H1 (cell line): Measurements from ENCODE around the gene FLNC. TPM values are rescaled to one million over a fixed set of nuclear protein-coding genes. Genes with fewer than 3 reads are reported as not detected.

Experiments
- CTCF ChIA-PET: fragments of 300-600 bp; sonication (Branson Sonifier 250); formaldehyde crosslinking; loops from one replicate; lab custom pipeline; 2021; ENCODE audit not compliant: partially characterized antibody; lab: Charles Lee
- POLR2A ChIA-PET: fragments of 300-600 bp; sonication (Branson Sonifier 250); formaldehyde crosslinking; loops from one replicate; lab custom pipeline; 2021; ENCODE audit warnings: inconsistent platforms; ENCODE audit not compliant: partially characterized antibody; lab: Charles Lee
- DNase-seq, 2 experiments: peaks; one replicate each; pipeline versions ENCODE4 v3.0.0 to v3.0.0-alpha.2; 2010 to 2022; ENCODE audit warnings: low spot score in 2 of 2, low read depth in 1 of 2, mixed read lengths in 1 of 2
- FAIRE-seq: peaks from 2 replicates; lab custom pipeline; 2011; peaks lifted over from hg19 to GRCh38; lab: Jason Lieb, UNC
- H2AFZ ChIP-seq: 2 replicates; pipeline ENCODE4 v1.8.1; 2012; ENCODE audit warnings: low read length, inconsistent platforms
- H2AK5ac ChIP-seq: 2 replicates; pipeline ENCODE4 v1.6.1; 2013; ENCODE audit warnings: low read depth, low read length
- H2BK120ac ChIP-seq: replicated peaks from 2 replicates; pipeline ENCODE3; 2013; ENCODE audit warnings: low read depth, low read length, inconsistent platforms
- H2BK12ac ChIP-seq: 2 replicates; pipeline ENCODE4 v1.6.1; 2013; ENCODE audit warnings: low read depth, low read length
- H2BK15ac ChIP-seq: 2 replicates; pipeline ENCODE4 v1.6.1; 2013; ENCODE audit warnings: low read length
- H2BK20ac ChIP-seq: 2 replicates; pipeline ENCODE4 v1.6.1; 2013; ENCODE audit warnings: low read length
- H2BK5ac ChIP-seq: 2 replicates; pipeline ENCODE4 v1.6.1; 2013; ENCODE audit warnings: low read depth, low read length
- H3K14ac ChIP-seq: 2 replicates; pipeline ENCODE4 v1.6.1; 2013; ENCODE audit warnings: inconsistent platforms; ENCODE audit not compliant: insufficient read length
- H3K18ac ChIP-seq: 2 replicates; pipeline ENCODE4 v1.6.1; 2013; ENCODE audit warnings: low read length; ENCODE audit errors: extremely low read depth
- H3K23ac ChIP-seq: 2 replicates; pipeline ENCODE4 v1.6.1; 2013; ENCODE audit warnings: inconsistent platforms; ENCODE audit not compliant: insufficient read length
- H3K23me2 ChIP-seq: 2 replicates; pipeline ENCODE4 v1.6.1; 2013; ENCODE audit warnings: low read depth, low read length
- H3K27ac ChIP-seq: 2 replicates; pipeline ENCODE4 v1.6.1; 2011; ENCODE audit warnings: low read depth, low read length, inconsistent platforms
- H3K27me3 ChIP-seq, 4 experiments: replicated peaks in 1 of 4; 1 replicate in 1 of 4; 2 replicates in 3 of 4; pipeline versions ENCODE4 v1.6.1 to v1.8.1; 2011 to 2013; ENCODE audit warnings: low read length in 3 of 4, mild to moderate bottlenecking in 3 of 4, inconsistent platforms in 2 of 4, mixed read lengths in 2 of 4, moderate library complexity in 1 of 4; ENCODE audit not compliant: control insufficient read depth in 3 of 4, insufficient read depth in 3 of 4; ENCODE audit errors: extremely low read depth in 1 of 4
- H3K36me3 ChIP-seq, 4 experiments: 2 replicates each; pipeline versions ENCODE4 v1.6.1 to v1.8.1; 2011 to 2013; ENCODE audit warnings: mild to moderate bottlenecking in 4 of 4, low read length in 3 of 4, moderate library complexity in 2 of 4, control low read depth in 1 of 4, inconsistent platforms in 1 of 4; ENCODE audit not compliant: insufficient read depth in 4 of 4, control insufficient read depth in 2 of 4
- H3K4ac ChIP-seq: replicated peaks from 2 replicates; pipeline ENCODE3; 2013; ENCODE audit warnings: low read length, low read depth, mixed read lengths, inconsistent platforms; ENCODE audit not compliant: insufficient read length
- H3K4me1 ChIP-seq, 4 experiments: replicated peaks in 1 of 4; 1 replicate in 1 of 4; 2 replicates in 3 of 4; pipeline versions ENCODE4 v1.6.1 to v1.8.1; 2011 to 2013; ENCODE audit warnings: low read length in 3 of 4, inconsistent platforms in 2 of 4, mixed read lengths in 1 of 4; ENCODE audit not compliant: insufficient read depth in 4 of 4, control insufficient read depth in 3 of 4
- H3K4me2 ChIP-seq, 2 experiments: 2 replicates each; pipeline versions ENCODE4 v1.6.1 to v1.8.1; 2011 to 2013; ENCODE audit warnings: low read depth in 2 of 2, low read length in 2 of 2, control low read depth in 1 of 2, inconsistent platforms in 1 of 2, mild to moderate bottlenecking in 1 of 2; ENCODE audit not compliant: insufficient read depth in 1 of 2
- H3K4me3 ChIP-seq, 4 experiments: fragments of 200-600, 300-600 bp in 1 of 4; sonication (generic), shearing (Covaris generic), sonication (Bioruptor Twin) in 1 of 4; 2 replicates each; pipeline versions ENCODE4 v1.5.1 to v1.8.1; 2011 to 2016; ENCODE audit warnings: low read length in 4 of 4, low read depth in 3 of 4, control low read depth in 2 of 4, inconsistent platforms in 2 of 4, mild to moderate bottlenecking in 2 of 4, mixed read lengths in 1 of 4, moderate library complexity in 1 of 4; ENCODE audit not compliant: insufficient read depth in 2 of 4; ENCODE audit errors: extremely low read depth in 1 of 4
- H3K56ac ChIP-seq: replicated peaks from 2 replicates; pipeline ENCODE3; 2013; ENCODE audit warnings: low read depth, mild to moderate bottlenecking, mixed read lengths, low read length, inconsistent platforms; ENCODE audit not compliant: insufficient read length
- H3K79me1 ChIP-seq: 2 replicates; pipeline ENCODE4 v1.6.1; 2013; ENCODE audit warnings: low read depth, low read length, control low read depth
- H3K79me2 ChIP-seq, 2 experiments: 2 replicates each; pipeline versions ENCODE4 v1.6.1 to v1.8.1; 2012 to 2013; ENCODE audit warnings: low read length in 2 of 2, mild to moderate bottlenecking in 2 of 2, inconsistent platforms in 1 of 2; ENCODE audit not compliant: insufficient read depth in 2 of 2, control insufficient read depth in 1 of 2
- H3K9ac ChIP-seq, 4 experiments: replicated peaks in 1 of 4; 1 replicate in 1 of 4; 2 replicates in 3 of 4; pipeline versions ENCODE4 v1.6.1 to v1.8.1; 2011 to 2013; ENCODE audit warnings: low read depth in 3 of 4, low read length in 3 of 4, control low read depth in 2 of 4, mild to moderate bottlenecking in 2 of 4, moderate library complexity in 2 of 4, inconsistent platforms in 1 of 4; ENCODE audit errors: extremely low read depth in 1 of 4
- H3K9me3 ChIP-seq, 2 experiments: 2 replicates each; pipeline versions ENCODE4 v1.6.1 to v1.8.1; 2012 to 2013; ENCODE audit warnings: mild to moderate bottlenecking in 2 of 2, moderate library complexity in 2 of 2, control low read depth in 1 of 2, inconsistent platforms in 1 of 2, low read depth in 1 of 2, low read length in 1 of 2, mixed read lengths in 1 of 2; ENCODE audit not compliant: insufficient read depth in 2 of 2
- H4K20me1 ChIP-seq, 2 experiments: replicated peaks in 1 of 2; 2 replicates each; pipeline versions ENCODE3 to v1.8.1; 2011 to 2013; ENCODE audit warnings: inconsistent platforms in 2 of 2, low read length in 2 of 2, mild to moderate bottlenecking in 1 of 2; ENCODE audit not compliant: insufficient read depth in 2 of 2, control insufficient read depth in 1 of 2
- H4K5ac ChIP-seq: 2 replicates; pipeline ENCODE4 v1.6.1; 2013; ENCODE audit warnings: low read length, low read depth, mixed read lengths, inconsistent platforms; ENCODE audit not compliant: insufficient read length
- H4K8ac ChIP-seq: 2 replicates; pipeline ENCODE4 v1.8.0; 2013; ENCODE audit warnings: mild to moderate bottlenecking, moderate library complexity, low read length, inconsistent platforms; ENCODE audit not compliant: insufficient read depth; ENCODE audit errors: extremely low read depth
- H4K91ac ChIP-seq: replicated peaks from 2 replicates; pipeline ENCODE3; 2013; ENCODE audit warnings: low read length, mixed read lengths, inconsistent platforms; ENCODE audit not compliant: insufficient read length
- ATF3 ChIP-seq: IDR thresholded peaks from 2 replicates; pipeline ENCODE4 v1.6.1; 2011; ENCODE audit warnings: low read depth, mild to moderate bottlenecking, low read length; ENCODE audit not compliant: insufficient read depth
- CBX8 ChIP-seq: fragments of 300-800, 300-1000 bp; sonication (generic); IDR thresholded peaks from 2 replicates; pipeline ENCODE4 v1.7.1; 2016; ENCODE audit warnings: low read depth, low read length, borderline replicate concordance
- EP300 ChIP-seq, 2 experiments: IDR thresholded peaks; 1 replicate in 1 of 2; 2 replicates in 1 of 2; pipeline ENCODE4 v1.6.1; 2011 to 2012; ENCODE audit warnings: low read depth in 2 of 2, low read length in 2 of 2, mild to moderate bottlenecking in 2 of 2, borderline replicate concordance in 1 of 2, inconsistent platforms in 1 of 2, moderate library complexity in 1 of 2
- HDAC6 ChIP-seq: IDR thresholded peaks from one replicate; pipeline ENCODE4 v1.7.1; 2012; ENCODE audit warnings: low read depth, mild to moderate bottlenecking, inconsistent platforms, low read length, moderate library complexity
- POU5F1 ChIP-seq: IDR thresholded peaks from 2 replicates; pipeline ENCODE4 v1.6.1; 2011; ENCODE audit warnings: low read depth, mild to moderate bottlenecking, low read length, moderate library complexity
- SUZ12 ChIP-seq: fragments of 200-600 bp; sonication (generic); IDR thresholded peaks from 2 replicates; pipeline ENCODE4 v1.6.1; 2012; ENCODE audit warnings: mild to moderate bottlenecking, inconsistent platforms, low read length, moderate library complexity, mixed read lengths
- YY1 ChIP-seq: IDR thresholded peaks from 2 replicates; pipeline ENCODE4 v1.6.1; 2011; ENCODE audit warnings: low read depth, mild to moderate bottlenecking, low read length
- WGBS, 2 experiments: shearing (Covaris generic) in 1 of 2; methylation state at CpG; one replicate each; pipeline versions ENCODE4 v1.1.6 to v1.1.7; 2013 to 2015; ENCODE audit warnings: low lambda C conversion rate in 2 of 2, mixed read lengths in 2 of 2, inconsistent platforms in 1 of 2, low coverage in 1 of 2, missing lambda C conversion rate in 1 of 2; ENCODE audit not compliant: insufficient replicate concordance in 2 of 2, insufficient coverage in 1 of 2, insufficient read length in 1 of 2; ENCODE audit errors: extremely low coverage in 1 of 2, missing lambda C conversion rate in 1 of 2; 5-methylcytosine and 5-hydroxymethylcytosine counted together
- polyA plus RNA-seq, 7 experiments: library from polyadenylated mRNA; depleted of rRNA in 3 of 7; stranded (reverse) in 5 of 7; unstranded in 2 of 7; fragments of >200 nt in 5 of 7; fragments of 200-250 nt in 2 of 7; gene quantifications; 1 replicate in 5 of 7; 2 replicates in 1 of 7; 4 replicates in 1 of 7; pipeline versions ENCODE4 v1.2.1 to v1.2.3, GENCODE V29; 2011 to 2013; ENCODE audit warnings: missing spikeins in 2 of 7, mixed read lengths in 2 of 7
- total RNA-seq: library from RNA; stranded (reverse); fragmentation: NEBNext Ultra II Directional; extraction: Animal tissue kit (Norgen Biotek cat#: 25700); gene quantifications from 2 replicates; pipeline ENCODE4 v1.2.1, GENCODE V29; 2021
- TF ChIP-seq, protein P1 (sequence below), 3 experiments: IDR thresholded peaks; 1 replicate in 2 of 3; 2 replicates in 1 of 3; pipeline versions ENCODE4 v1.5.1 to v1.6.1; 2011; ENCODE audit warnings: low read length in 3 of 3, mild to moderate bottlenecking in 3 of 3, inconsistent platforms in 2 of 3, low read depth in 1 of 3, moderate library complexity in 1 of 3; ENCODE audit not compliant: insufficient read depth in 1 of 3; ENCODE audit errors: control extremely low read depth in 1 of 3

The FLNC gene
- total and polyA plus RNA-seq, 2 of the 8 experiments (the other 6 are each of a cell fraction or from before 2014, with no cell fraction given): 1.9 to 10.7 TPM

DNA sequence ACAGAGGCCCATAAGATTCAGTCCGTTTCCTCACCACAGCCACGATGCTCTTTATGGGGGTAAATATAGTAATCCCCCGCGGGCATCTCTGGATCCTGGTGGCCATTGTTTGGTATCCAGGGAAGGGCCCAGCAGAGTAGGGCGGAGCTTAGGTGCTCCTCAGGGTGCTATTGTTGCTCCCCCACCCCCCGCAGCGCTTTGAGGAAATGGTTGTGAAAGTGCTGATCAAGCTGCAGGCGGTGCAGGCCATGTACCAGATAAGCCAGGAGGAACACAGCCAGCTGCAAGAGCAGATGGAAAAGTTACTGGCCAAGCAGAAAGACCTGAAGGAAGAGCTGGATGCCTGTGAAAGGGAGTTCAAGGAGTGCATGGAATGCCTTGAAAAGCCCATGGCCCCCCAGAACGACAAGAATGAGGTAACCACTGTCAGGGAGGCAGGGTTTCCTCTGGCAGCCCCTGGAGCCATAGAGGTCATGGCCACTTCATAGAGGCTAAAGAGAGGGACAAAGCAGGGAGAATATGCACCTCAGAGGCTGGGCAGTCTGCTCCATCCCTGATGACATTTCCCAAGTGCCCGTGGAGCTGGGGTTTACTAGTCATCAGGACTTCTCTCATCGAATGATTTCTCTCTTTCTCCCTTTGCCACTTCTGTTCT, 17.6 kb upstream of the FLNC start:
- no peak overlapping the region for H3K4me3 ChIP-seq
- no peak overlapping the region for H2AFZ ChIP-seq
- H2BK20ac ChIP-seq: no peak overlapping the region
- H4K5ac ChIP-seq: no peak overlapping the region
- no peaks in the 10 kb centered on the region for H3K79me2 ChIP-seq
- peak overlapping the region; percentile 25 for H4K91ac ChIP-seq
- no peaks in the 10 kb centered on the region for H3K9me3 ChIP-seq
- H3K4ac ChIP-seq: no peak overlapping the region
- H3K79me1 ChIP-seq: no peaks in the 10 kb centered on the region
- H2BK120ac ChIP-seq: no peak overlapping the region
- no peak overlapping the region for H3K14ac ChIP-seq
- 0 out of 2 replicates have a peak overlapping the region, but pooled peaks have one; percentile 10 for H3K18ac ChIP-seq
- H4K20me1 ChIP-seq: peaks cover 0 to 2% of the 10 kb centered on the region in 2 experiments
- H2AK5ac ChIP-seq: no peak overlapping the region
- H3K27ac ChIP-seq: no peak overlapping the region
- ChIA-PET POLR2A (interaction anchor here (1.0 to 2.4 kb wide), 7 partner anchors 10 to 55 kb away, joined by 3 to 9 read pairs (median 4); no protein-coding TSS in a partner anchor), CTCF (interaction anchor here (1.0 to 2.4 kb wide), 9 partner anchors 13 to 142 kb away, joined by 3 to 10 read pairs (median 4); partner anchors contain the start of gene CCDC136)
- H3K23ac ChIP-seq: no peak overlapping the region
- no peaks in the 10 kb centered on the region for H3K23me2 ChIP-seq
- peaks cover 0 to 34% (median 6%) of the 10 kb centered on the region in 4 experiments; a peak in 4 of 8 replicates for H3K36me3 ChIP-seq
- H4K8ac ChIP-seq: no peak overlapping the region; the same call in 1 of the 2 replicates
- 0 out of 2 replicates have a peak overlapping the region, but pooled peaks have one; percentile 9 for H2BK12ac ChIP-seq
- no peak for DNase-seq
- no peak overlapping the region for H2BK15ac ChIP-seq
- 70% methylated on average over 11 of the region's 11 CpGs; no CpG with 5 or more reads in 1 of the 2 experiments for WGBS, 2 experiments
- H3K9ac ChIP-seq: no peak overlapping the region
- H3K4me1 ChIP-seq: peaks cover 3 to 9% (median 4%) of the 10 kb centered on the region in 4 experiments; a peak in 6 of 7 replicates
- H3K27me3 ChIP-seq: no peaks in the 10 kb centered on the region
- peak overlapping the region; percentile 12 to 22; a peak in 1 of 4 replicates for H3K4me2 ChIP-seq
- H3K56ac ChIP-seq: no peak overlapping the region
- H2BK5ac ChIP-seq: no peak overlapping the region
- FAIRE-seq: no peak
- no peak for TF ChIP-seq SUZ12
- no peak for TF ChIP-seq HDAC6
- TF ChIP-seq, protein P1, sequence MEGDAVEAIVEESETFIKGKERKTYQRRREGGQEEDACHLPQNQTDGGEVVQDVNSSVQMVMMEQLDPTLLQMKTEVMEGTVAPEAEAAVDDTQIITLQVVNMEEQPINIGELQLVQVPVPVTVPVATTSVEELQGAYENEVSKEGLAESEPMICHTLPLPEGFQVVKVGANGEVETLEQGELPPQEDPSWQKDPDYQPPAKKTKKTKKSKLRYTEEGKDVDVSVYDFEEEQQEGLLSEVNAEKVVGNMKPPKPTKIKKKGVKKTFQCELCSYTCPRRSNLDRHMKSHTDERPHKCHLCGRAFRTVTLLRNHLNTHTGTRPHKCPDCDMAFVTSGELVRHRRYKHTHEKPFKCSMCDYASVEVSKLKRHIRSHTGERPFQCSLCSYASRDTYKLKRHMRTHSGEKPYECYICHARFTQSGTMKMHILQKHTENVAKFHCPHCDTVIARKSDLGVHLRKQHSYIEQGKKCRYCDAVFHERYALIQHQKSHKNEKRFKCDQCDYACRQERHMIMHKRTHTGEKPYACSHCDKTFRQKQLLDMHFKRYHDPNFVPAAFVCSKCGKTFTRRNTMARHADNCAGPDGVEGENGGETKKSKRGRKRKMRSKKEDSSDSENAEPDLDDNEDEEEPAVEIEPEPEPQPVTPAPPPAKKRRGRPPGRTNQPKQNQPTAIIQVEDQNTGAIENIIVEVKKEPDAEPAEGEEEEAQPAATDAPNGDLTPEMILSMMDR (IDR thresholded peaks at IDR 0.05; ENCODE audit: control extremely low read depth in 1 of 3, insufficient read depth in 1 of 3, low read depth in 1 of 3, low read length in 3 of 3): no peak
- TF ChIP-seq ATF3: no peak
- no peak for TF ChIP-seq YY1
- TF ChIP-seq POU5F1: no peak
- no peak for TF ChIP-seq EP300 (IDR thresholded peaks at IDR 0.05; ENCODE audit: borderline replicate concordance in 1 of 2, low read depth in 2 of 2, low read length in 2 of 2)
- no peak for TF ChIP-seq CBX8
